Panc1 (cell line): ENCODE measurements around the gene LMAN2L.

Source experiments
- CTCF ChIP-seq: fragments of 450-650 bp; IDR thresholded peaks from 2 replicates; pipeline ENCODE4 v1.5.1; 2017; ENCODE audit warnings: mild to moderate bottlenecking
- POLR2AphosphoS5 ChIP-seq: IDR thresholded peaks from 2 replicates; pipeline ENCODE4 v1.6.1; 2012; ENCODE audit warnings: mild to moderate bottlenecking, low read depth, low read length, moderate library complexity
- TCF7L2 ChIP-seq: IDR thresholded peaks from 2 replicates; pipeline ENCODE4 v1.6.1; 2011; ENCODE audit warnings: mild to moderate bottlenecking, low read depth, low read length, inconsistent platforms

DNA sequence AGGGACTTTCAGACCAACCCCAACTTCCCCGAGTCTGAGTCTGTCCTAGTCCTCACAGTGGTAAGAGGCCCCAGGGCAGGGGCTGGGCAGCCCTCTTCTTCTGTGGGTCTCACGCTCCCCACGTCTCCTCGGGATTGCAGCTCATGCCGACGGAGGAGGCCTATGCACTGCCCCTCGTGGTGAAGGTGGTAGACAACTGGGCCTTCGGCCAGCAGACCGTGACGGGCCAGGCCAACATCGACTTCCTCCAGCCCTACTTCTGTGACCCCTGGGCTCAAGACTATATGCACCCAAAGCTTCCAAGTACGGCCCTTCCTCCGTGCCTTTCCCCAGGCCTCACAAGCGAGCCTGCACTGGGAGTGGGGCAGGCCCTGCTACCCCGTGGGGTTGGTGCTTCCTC, 44.3 kb downstream of the LMAN2L start:
- TF ChIP-seq CTCF, result no peak
- no peak for TF ChIP-seq POLR2AphosphoS5
- TF ChIP-seq TCF7L2, result no peak
